CD4-positive, alpha-beta T cell treated with Interleukin-15 for 1 hour (primary cell): ENCODE data around the gene RNF40.
A peak's percentile ranks its signal among the peaks of the same experiment; 100 is the strongest.
"Not testable (repeated sequence)": the region's sequence is repeated elsewhere in the genome, so short reads cannot be mapped to it uniquely, and the experiment has no call there.

Source experiments
- DNase-seq: peaks from one replicate; pipeline ENCODE4 v3.0.0-alpha.2; 2020

RNF40 gene

GRCh38 chr16:30785126-30786106 lies 23.3 kb downstream of the RNF40 start:
- no peak for DNase-seq

GRCh38 chr16:30786115-30786935 lies 24.2 kb downstream of the RNF40 start:
- no peak for DNase-seq

GRCh38 chr16:30786936-30787612 lies 25.0 kb downstream of the RNF40 start, which contains the start of gene ZNF629:
TSS of gene ZNF629 (minus strand) at chr16:30787205. CDS start at chr16:30784482, 2,723 bp downstream.
- no peak for DNase-seq

GRCh38 chr16:30787613-30788378 lies 25.7 kb downstream of the RNF40 start:
- no peak for DNase-seq

GRCh38 chr16:30793508-30794069 lies 31.5 kb downstream of the RNF40 start:
- no peak for DNase-seq

GRCh38 chr16:30794634-30795033 lies 32.5 kb downstream of the RNF40 start:
- DNase-seq, result no peak

- no peak for DNase-seq
Observed at GRCh38 chr16:30797670-30798309, 35.7 kb downstream of the RNF40 start.

GRCh38 chr16:30802936-30803335 lies 40.8 kb downstream of the RNF40 start:
- no peak for DNase-seq

GRCh38 chr16:30805056-30805369 lies 42.9 kb downstream of the RNF40 start:
- DNase-seq, result no peak

- peak; percentile 57 for DNase-seq
Observed at GRCh38 chr16:30805370-30806169, 43.4 kb downstream of the RNF40 start.

- DNase-seq, result no peak
Observed at GRCh38 chr16:30808146-30808545, 46.0 kb downstream of the RNF40 start.

GRCh38 chr16:30808890-30809426 lies 46.8 kb downstream of the RNF40 start:
- not testable (repeated sequence) for DNase-seq

GRCh38 chr16:30809675-30810074 lies 47.6 kb downstream of the RNF40 start:
- DNase-seq, result not testable (repeated sequence)

GRCh38 chr16:30813821-30814189 lies 51.7 kb downstream of the RNF40 start:
- DNase-seq, result no peak

- DNase-seq, result no peak
Observed at GRCh38 chr16:30816769-30817168, 54.6 kb downstream of the RNF40 start.

- no peak for DNase-seq
Observed at GRCh38 chr16:30820952-30821421, 58.9 kb downstream of the RNF40 start.

- not testable (repeated sequence) for DNase-seq
Observed at GRCh38 chr16:30821441-30821840, 59.3 kb downstream of the RNF40 start.

- no peak for DNase-seq
Observed at GRCh38 chr16:30821891-30822290, 59.8 kb downstream of the RNF40 start.
